ENCODE results near the gene MAS1.
"Not testable (repeated sequence)": the region's sequence is repeated elsewhere in the genome, so short reads cannot be mapped to it uniquely, and the experiment has no call there.

MAS1 gene

GRCh38 chr6:159919800-159920199 is 29.0 kb downstream of the MAS1 start:
- DNase-seq: no peak
- no peak overlapping the region for H3K4me3 ChIP-seq (ENCODE audit: low read depth in 1 of 2, low read length in 2 of 2)
- no peaks in the 10 kb centered on the region for H3K27me3 ChIP-seq (ENCODE audit: insufficient read depth, low read length, poor library complexity)
- H3K4me2 ChIP-seq (ENCODE audit: insufficient read depth, low read length): no peak overlapping the region
- no peak for TF ChIP-seq EZH2 (IDR thresholded peaks at IDR 0.05; ENCODE audit: borderline replicate concordance, low read depth, low read length, severe bottlenecking)
- TF ChIP-seq CTCF (IDR thresholded peaks at IDR 0.05; ENCODE audit: borderline replicate concordance, extremely low read depth, low read length, poor library complexity, severe bottlenecking): no peak
- H3K79me2 ChIP-seq (ENCODE audit: insufficient read depth, low read length): no peaks in the 10 kb centered on the region
- no peaks in the 10 kb centered on the region for H3K36me3 ChIP-seq (ENCODE audit: insufficient read depth, low read length)
- H3K4me1 ChIP-seq (ENCODE audit: insufficient read depth, low read length): no peaks in the 10 kb centered on the region
- ATAC-seq (ENCODE audit: insufficient read depth, low read depth): no peak
- no peak overlapping the region for H3K9ac ChIP-seq (ENCODE audit: low read depth, low read length)
- no peak overlapping the region for H2AFZ ChIP-seq (ENCODE audit: low read depth, low read length)
- H3K27ac ChIP-seq (ENCODE audit: low read length): no peak overlapping the region
- no peaks in the 10 kb centered on the region for H4K20me1 ChIP-seq (ENCODE audit: insufficient read depth, low read length)
- H3K9me3 ChIP-seq (ENCODE audit: insufficient read depth, low read length, severe bottlenecking): no peaks in the 10 kb centered on the region

- H3K9ac ChIP-seq (ENCODE audit: low read depth, low read length); H3K79me2 ChIP-seq (ENCODE audit: insufficient read depth, low read length); H2AFZ ChIP-seq (ENCODE audit: low read depth, low read length); H3K9me3 ChIP-seq (ENCODE audit: insufficient read depth, low read length, severe bottlenecking); H3K4me1 ChIP-seq (ENCODE audit: insufficient read depth, low read length); H3K36me3 ChIP-seq (ENCODE audit: insufficient read depth, low read length); H3K4me3 ChIP-seq (ENCODE audit: low read depth in 1 of 2, low read length in 2 of 2); H3K27me3 ChIP-seq (ENCODE audit: insufficient read depth, low read length, poor library complexity); H3K27ac ChIP-seq (ENCODE audit: low read length); DNase-seq; H4K20me1 ChIP-seq (ENCODE audit: insufficient read depth, low read length); H3K4me2 ChIP-seq (ENCODE audit: insufficient read depth, low read length); ATAC-seq (ENCODE audit: insufficient read depth, low read depth): not testable (repeated sequence)
Measured at GRCh38 chr6:159924150-159924549, 33.4 kb downstream of the MAS1 start.

- Histone ChIP-seq H3K4me3 (ENCODE audit: low read depth in 1 of 2, low read length in 2 of 2) (no peak overlapping the region), H3K4me2 (ENCODE audit: insufficient read depth, low read length) (no peak overlapping the region), H3K9me3 (ENCODE audit: insufficient read depth, low read length, severe bottlenecking) (no peaks in the 10 kb centered on the region), H3K4me1 (ENCODE audit: insufficient read depth, low read length) (no peaks in the 10 kb centered on the region), H3K79me2 (ENCODE audit: insufficient read depth, low read length) (no peaks in the 10 kb centered on the region), H2AFZ (ENCODE audit: low read depth, low read length) (no peak overlapping the region), H4K20me1 (ENCODE audit: insufficient read depth, low read length) (no peaks in the 10 kb centered on the region), H3K36me3 (ENCODE audit: insufficient read depth, low read length) (no peaks in the 10 kb centered on the region), H3K27me3 (ENCODE audit: insufficient read depth, low read length, poor library complexity) (no peaks in the 10 kb centered on the region), H3K27ac (ENCODE audit: low read length) (no peak overlapping the region), H3K9ac (ENCODE audit: low read depth, low read length) (no peak overlapping the region)
- ATAC-seq (ENCODE audit: insufficient read depth, low read depth) (no peak), DNase-seq (no peak)
- TF ChIP-seq CTCF (IDR thresholded peaks at IDR 0.05; ENCODE audit: borderline replicate concordance, extremely low read depth, low read length, poor library complexity, severe bottlenecking): no peak
- TF ChIP-seq EZH2 (IDR thresholded peaks at IDR 0.05; ENCODE audit: borderline replicate concordance, low read depth, low read length, severe bottlenecking): no peak
Measured at GRCh38 chr6:159926542-159927203, 35.9 kb downstream of the MAS1 start.

GRCh38 chr6:159929819-159930218 is 39.0 kb downstream of the MAS1 start:
- no peak for TF ChIP-seq CTCF (IDR thresholded peaks at IDR 0.05; ENCODE audit: borderline replicate concordance, extremely low read depth, low read length, poor library complexity, severe bottlenecking)
- TF ChIP-seq EZH2 (IDR thresholded peaks at IDR 0.05; ENCODE audit: borderline replicate concordance, low read depth, low read length, severe bottlenecking): no peak
- Histone ChIP-seq H3K79me2 (ENCODE audit: insufficient read depth, low read length) (no peaks in the 10 kb centered on the region), H3K9me3 (ENCODE audit: insufficient read depth, low read length, severe bottlenecking) (no peaks in the 10 kb centered on the region), H4K20me1 (ENCODE audit: insufficient read depth, low read length) (no peaks in the 10 kb centered on the region), H3K4me1 (ENCODE audit: insufficient read depth, low read length) (no peaks in the 10 kb centered on the region), H3K27ac (ENCODE audit: low read length) (no peak overlapping the region), H2AFZ (ENCODE audit: low read depth, low read length) (no peak overlapping the region), H3K27me3 (ENCODE audit: insufficient read depth, low read length, poor library complexity) (no peaks in the 10 kb centered on the region), H3K4me3 (ENCODE audit: low read depth in 1 of 2, low read length in 2 of 2) (no peak overlapping the region), H3K9ac (ENCODE audit: low read depth, low read length) (no peak overlapping the region), H3K36me3 (ENCODE audit: insufficient read depth, low read length) (no peaks in the 10 kb centered on the region), H3K4me2 (ENCODE audit: insufficient read depth, low read length) (no peak overlapping the region)
- no peak for DNase-seq
- ATAC-seq (ENCODE audit: insufficient read depth, low read depth): no peak
